ELR (cell line): ENCODE results near the gene PAIP2.

Experiments
- DNase-seq: peaks from one replicate; pipeline ENCODE4 v3.0.0-alpha.2; 2015; ENCODE audit warnings: low read depth

PAIP2 gene

GRCh38 chr5:139410993-139411828, 69.6 kb downstream of the PAIP2 start:
- DNase-seq, result no peak

GRCh38 chr5:139413153-139413552, 71.5 kb downstream of the PAIP2 start:
- no peak for DNase-seq

GRCh38 chr5:139413963-139414362, 72.3 kb downstream of the PAIP2 start:
- DNase-seq, result no peak

GRCh38 chr5:139414581-139415130, 73.0 kb downstream of the PAIP2 start:
- no peak for DNase-seq

GRCh38 chr5:139415221-139415861, 73.7 kb downstream of the PAIP2 start:
- DNase-seq, result no peak

- no peak for DNase-seq
Observed at GRCh38 chr5:139415869-139416268, 74.2 kb downstream of the PAIP2 start.

- DNase-seq, result no peak
Observed at GRCh38 chr5:139416651-139417050, 75.0 kb downstream of the PAIP2 start.

- DNase-seq, result peak; percentile 34
Observed at GRCh38 chr5:139417214-139417613, 75.6 kb downstream of the PAIP2 start.

GRCh38 chr5:139418793-139419192, 77.1 kb downstream of the PAIP2 start:
- DNase-seq, result no peak
